IPS-15b (cell line): ENCODE results near the gene KRT74.

ENCODE experiments used
- H3K27me3 ChIP-seq: one replicate; pipeline ENCODE4 v1.6.1; 2013; ENCODE audit warnings: low read length; ENCODE audit not compliant: control insufficient read depth, insufficient read depth
- H3K36me3 ChIP-seq: one replicate; pipeline ENCODE4 v1.6.1; 2013; ENCODE audit warnings: low read length; ENCODE audit not compliant: control insufficient read depth, insufficient read depth
- H3K4me1 ChIP-seq: one replicate; pipeline ENCODE4 v1.6.1; 2013; ENCODE audit warnings: mild to moderate bottlenecking, low read length; ENCODE audit not compliant: control insufficient read depth, insufficient read depth
- H3K4me3 ChIP-seq: one replicate; pipeline ENCODE4 v1.5.1; 2013; ENCODE audit warnings: low read depth, low read length
- H3K9ac ChIP-seq: one replicate; pipeline ENCODE4 v1.6.1; 2013; ENCODE audit warnings: low read depth, mild to moderate bottlenecking, low read length
- H3K9me3 ChIP-seq: one replicate; pipeline ENCODE4 v1.6.1; 2013; ENCODE audit warnings: mild to moderate bottlenecking, low read length; ENCODE audit not compliant: control insufficient read depth, insufficient read depth

Gene KRT74

GRCh38 chr12:52612431-52613383, 39.1 kb upstream of the KRT74 start:
- no peak overlapping the region for H3K9ac ChIP-seq
- H3K36me3 ChIP-seq: no peaks in the 10 kb centered on the region
- peaks cover 5% of the 10 kb centered on the region for H3K27me3 ChIP-seq
- no peak overlapping the region for H3K4me3 ChIP-seq
- no peaks in the 10 kb centered on the region for H3K9me3 ChIP-seq
- H3K4me1 ChIP-seq: peaks cover 2% of the 10 kb centered on the region

DNA sequence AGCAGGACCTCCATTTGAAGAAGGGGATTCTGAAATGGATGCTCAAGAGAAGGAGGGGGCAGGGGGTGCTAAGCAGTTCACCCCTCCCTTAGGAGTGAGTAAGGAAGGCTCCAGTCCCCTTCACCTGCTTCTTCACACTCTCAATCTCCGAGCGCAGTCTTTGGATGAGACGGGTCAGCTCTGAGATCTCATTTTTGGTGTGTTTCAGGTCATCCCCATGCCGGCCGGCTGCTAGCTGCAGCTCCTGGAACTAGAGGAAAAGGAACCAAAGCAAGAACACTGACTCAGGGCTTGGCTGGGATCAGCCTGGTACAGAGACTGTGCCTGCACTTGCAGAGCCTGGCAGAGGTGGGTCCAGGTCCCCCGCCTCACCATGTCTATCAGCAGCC, 37.4 kb upstream of the KRT74 start:
- Histone ChIP-seq H3K36me3 (no peaks in the 10 kb centered on the region), H3K9ac (no peak overlapping the region), H3K4me3 (no peak overlapping the region), H3K9me3 (no peaks in the 10 kb centered on the region), H3K27me3 (peaks cover 5% of the 10 kb centered on the region), H3K4me1 (peaks cover 2% of the 10 kb centered on the region)

DNA sequence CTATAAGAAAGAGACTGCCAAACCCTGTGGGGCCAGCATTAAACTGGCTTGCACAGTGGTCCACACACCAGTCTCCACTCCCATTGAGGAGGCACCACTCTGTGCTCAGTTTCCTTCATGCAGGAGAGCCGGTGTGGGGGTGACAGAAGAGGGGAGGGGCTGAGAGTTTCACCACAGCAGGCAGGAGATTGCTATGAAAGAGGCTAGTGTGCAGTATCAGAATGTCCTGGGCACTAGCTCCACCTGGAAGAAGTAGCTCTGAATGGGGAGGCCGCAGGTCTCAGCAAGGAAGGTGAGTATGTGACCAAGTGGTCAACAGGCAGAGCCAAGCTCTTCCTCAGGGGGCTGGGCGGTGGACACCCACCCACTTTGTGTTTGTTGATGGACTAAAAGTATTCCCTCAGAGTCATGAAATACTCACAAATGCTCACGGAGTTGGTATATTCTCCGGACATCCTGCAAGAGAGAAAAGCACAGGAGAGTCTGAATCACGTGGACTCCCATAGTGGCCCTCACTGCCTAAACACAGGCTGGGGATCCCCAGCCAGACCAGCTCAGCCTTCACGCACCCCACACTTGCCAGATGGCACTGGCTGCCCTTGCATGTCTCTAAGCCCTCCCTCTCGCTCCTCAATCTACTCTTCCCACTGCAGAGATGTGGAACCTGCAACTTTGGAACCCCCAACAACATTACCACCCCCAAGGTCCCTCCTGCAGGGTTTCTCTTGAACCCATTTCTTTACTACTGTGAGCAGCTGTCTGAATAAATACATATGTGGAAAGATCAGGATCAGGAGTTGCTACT, 35.4 kb upstream of the KRT74 start:
- no peaks in the 10 kb centered on the region for H3K9me3 ChIP-seq

GRCh38 chr12:52608161-52608560, 34.5 kb upstream of the KRT74 start:
- H3K4me1 ChIP-seq: peaks cover 2% of the 10 kb centered on the region
- H3K27me3 ChIP-seq: peaks cover 5% of the 10 kb centered on the region
- no peak overlapping the region for H3K4me3 ChIP-seq
- H3K36me3 ChIP-seq: no peaks in the 10 kb centered on the region
- no peak overlapping the region for H3K9ac ChIP-seq
- H3K9me3 ChIP-seq: no peaks in the 10 kb centered on the region

More for the DNA sequence above, 35.4 kb upstream of the KRT74 start:
- H3K4me1 ChIP-seq: peaks cover 2% of the 10 kb centered on the region
- H3K27me3 ChIP-seq: peaks cover 5% of the 10 kb centered on the region
- no peak overlapping the region for H3K4me3 ChIP-seq
- H3K9ac ChIP-seq: no peak overlapping the region
- no peaks in the 10 kb centered on the region for H3K36me3 ChIP-seq

- H3K27me3 ChIP-seq: peaks cover 5% of the 10 kb centered on the region
Observed at GRCh38 chr12:52607314-52607713, 33.7 kb upstream of the KRT74 start.

GRCh38 chr12:52606581-52607218, 33.1 kb upstream of the KRT74 start:
- Histone ChIP-seq H3K9me3 (no peaks in the 10 kb centered on the region), H3K27me3 (peaks cover 5% of the 10 kb centered on the region), H3K9ac (no peak overlapping the region), H3K4me3 (no peak overlapping the region), H3K36me3 (no peaks in the 10 kb centered on the region), H3K4me1 (peaks cover 2% of the 10 kb centered on the region)

More at GRCh38 chr12:52607314-52607713, 33.7 kb upstream of the KRT74 start:
- Histone ChIP-seq H3K4me3 (no peak overlapping the region), H3K4me1 (peaks cover 2% of the 10 kb centered on the region), H3K9me3 (no peaks in the 10 kb centered on the region), H3K36me3 (no peaks in the 10 kb centered on the region), H3K9ac (no peak overlapping the region)

DNA sequence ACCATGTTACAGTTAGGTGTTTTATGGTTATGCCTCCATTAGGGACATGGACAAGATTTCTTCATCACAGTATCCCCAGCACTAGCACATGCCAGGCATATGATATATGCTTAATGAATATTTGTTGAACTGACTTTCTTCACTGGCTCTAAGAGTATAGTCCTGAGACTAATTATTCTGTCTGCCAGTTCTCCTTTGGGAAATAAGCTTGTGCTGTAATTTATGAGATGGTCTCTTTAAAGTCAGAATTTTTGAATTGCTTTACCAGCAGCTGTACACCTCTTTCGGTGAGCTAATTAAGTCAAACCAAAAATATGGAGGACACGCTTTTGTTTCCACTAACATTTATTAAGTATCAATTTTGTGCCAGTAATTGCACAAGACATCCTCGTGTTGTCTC, 32.5 kb upstream of the KRT74 start:
- peaks cover 5% of the 10 kb centered on the region for H3K27me3 ChIP-seq
- H3K36me3 ChIP-seq: no peaks in the 10 kb centered on the region
- H3K9ac ChIP-seq: no peak overlapping the region
- H3K4me1 ChIP-seq: peaks cover 2% of the 10 kb centered on the region
- H3K4me3 ChIP-seq: no peak overlapping the region
- H3K9me3 ChIP-seq: no peaks in the 10 kb centered on the region

- no peaks in the 10 kb centered on the region for H3K9me3 ChIP-seq
- no peaks in the 10 kb centered on the region for H3K36me3 ChIP-seq
- peaks cover under 1% of the 10 kb centered on the region for H3K27me3 ChIP-seq
- no peak overlapping the region for H3K4me3 ChIP-seq
- H3K4me1 ChIP-seq: no peaks in the 10 kb centered on the region
- no peak overlapping the region for H3K9ac ChIP-seq
Observed at GRCh38 chr12:52605542-52605941, 31.9 kb upstream of the KRT74 start.

GRCh38 chr12:52604859-52605258, 31.2 kb upstream of the KRT74 start:
- Histone ChIP-seq H3K36me3 (no peaks in the 10 kb centered on the region), H3K9ac (no peak overlapping the region), H3K9me3 (no peaks in the 10 kb centered on the region), H3K4me1 (no peaks in the 10 kb centered on the region), H3K4me3 (no peak overlapping the region), H3K27me3 (no peaks in the 10 kb centered on the region)

DNA sequence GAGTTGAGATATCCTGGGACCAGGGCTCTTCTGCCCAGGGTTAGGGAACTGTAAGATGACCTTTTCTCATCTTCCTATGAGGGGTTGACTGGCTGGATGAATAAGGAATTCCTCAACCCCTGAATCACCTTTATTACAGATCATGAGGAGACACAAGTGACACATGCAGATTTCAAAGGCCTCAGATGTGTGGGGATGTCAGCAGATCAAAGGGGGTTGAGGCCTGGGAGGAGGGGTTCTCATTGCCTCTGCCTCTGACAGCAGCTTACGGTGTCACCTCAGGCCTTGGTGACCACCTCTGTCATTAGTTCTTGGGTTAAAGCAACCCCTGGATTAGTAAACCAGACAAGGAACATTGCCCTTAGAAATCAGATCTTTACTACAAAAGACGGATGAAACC, 29.7 kb upstream of the KRT74 start:
- Histone ChIP-seq H3K27me3 (no peaks in the 10 kb centered on the region), H3K4me1 (no peaks in the 10 kb centered on the region), H3K36me3 (no peaks in the 10 kb centered on the region), H3K9ac (no peak overlapping the region), H3K4me3 (no peak overlapping the region), H3K9me3 (no peaks in the 10 kb centered on the region)

DNA sequence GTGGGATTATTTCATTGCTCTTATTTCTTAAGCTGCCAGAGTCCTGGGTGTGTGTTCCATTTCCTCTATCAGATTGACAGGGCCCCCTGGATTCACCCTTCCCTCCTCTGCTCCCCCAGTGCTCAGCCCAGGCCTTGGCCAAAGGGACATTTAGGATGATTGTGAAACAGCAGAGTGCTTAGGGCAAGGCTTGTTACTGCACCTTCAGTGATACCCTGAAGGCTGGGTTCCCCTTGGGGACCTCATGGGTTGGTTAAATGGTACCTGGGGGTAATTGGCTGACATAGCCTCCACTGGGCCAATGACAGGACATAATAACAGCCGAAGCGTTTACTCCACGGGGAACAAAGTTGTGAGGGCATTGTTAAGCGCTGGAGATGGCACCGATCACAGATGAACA, 28.9 kb upstream of the KRT74 start:
- Histone ChIP-seq H3K9me3 (no peaks in the 10 kb centered on the region), H3K9ac (no peak overlapping the region), H3K36me3 (no peaks in the 10 kb centered on the region), H3K4me3 (no peak overlapping the region), H3K4me1 (no peaks in the 10 kb centered on the region), H3K27me3 (peaks cover 4% of the 10 kb centered on the region)
